ENCODE measurements around the gene NHEJ1. TPM values are rescaled to one million over a fixed set of nuclear protein-coding genes. Genes with fewer than 3 reads are reported as not detected.

The NHEJ1 gene
- total RNA-seq, 1 experiment from 2014 or later = 20.9 TPM

GRCh38 chr2:219186754-219187456, 26.3 kb upstream of the NHEJ1 start:
- Histone ChIP-seq H3K36me3 (peaks cover 19% of the 10 kb centered on the region), H3K9me3 (no peaks in the 10 kb centered on the region), H3K4me3 (no peak overlapping the region), H3K27me3 (no peaks in the 10 kb centered on the region)
- DNase-seq = no peak

GRCh38 chr2:219184121-219184520, 23.5 kb upstream of the NHEJ1 start:
- Histone ChIP-seq H3K9me3 (no peaks in the 10 kb centered on the region), H3K4me3 (no peak overlapping the region), H3K36me3 (peaks cover 41% of the 10 kb centered on the region), H3K27me3 (no peaks in the 10 kb centered on the region)
- DNase-seq = no peak

- H3K36me3 ChIP-seq = peaks cover 45% of the 10 kb centered on the region
- H3K27me3 ChIP-seq = no peaks in the 10 kb centered on the region
- H3K4me3 ChIP-seq = no peak overlapping the region
- no peaks in the 10 kb centered on the region for H3K9me3 ChIP-seq
- no peak for DNase-seq
These were observed 22.6 kb upstream of the NHEJ1 start for GRCh38 chr2:219183151-219183772.

GRCh38 chr2:219182331-219183150, 21.9 kb upstream of the NHEJ1 start:
- Histone ChIP-seq H3K9me3 (no peaks in the 10 kb centered on the region), H3K4me3 (no peak overlapping the region), H3K27me3 (no peaks in the 10 kb centered on the region), H3K36me3 (peaks cover 45% of the 10 kb centered on the region)
- no peak for DNase-seq

GRCh38 chr2:219181531-219181930, 20.9 kb upstream of the NHEJ1 start:
- H3K9me3 ChIP-seq = no peaks in the 10 kb centered on the region
- no peaks in the 10 kb centered on the region for H3K27me3 ChIP-seq
- H3K4me3 ChIP-seq = no peak overlapping the region
- H3K36me3 ChIP-seq = peaks cover 45% of the 10 kb centered on the region
- DNase-seq = no peak

GRCh38 chr2:219180961-219181360, 20.3 kb upstream of the NHEJ1 start:
- Histone ChIP-seq H3K27me3 (no peaks in the 10 kb centered on the region), H3K4me3 (no peak overlapping the region), H3K36me3 (peaks cover 45% of the 10 kb centered on the region), H3K9me3 (no peaks in the 10 kb centered on the region)
- no peak for DNase-seq

GRCh38 chr2:219179601-219180465, 19.2 kb upstream of the NHEJ1 start:
- DNase-seq = no peak
- peaks cover 48% of the 10 kb centered on the region for H3K36me3 ChIP-seq
- H3K9me3 ChIP-seq = no peaks in the 10 kb centered on the region
- H3K27me3 ChIP-seq = no peaks in the 10 kb centered on the region
- no peak overlapping the region; the same call in 1 of the 2 replicates for H3K4me3 ChIP-seq

- peak; percentile 41 for DNase-seq
- Histone ChIP-seq H3K36me3 (peaks cover 56% of the 10 kb centered on the region), H3K9me3 (no peaks in the 10 kb centered on the region), H3K4me3 (peak overlapping the region; percentile 98), H3K27me3 (no peaks in the 10 kb centered on the region)
These were observed 18.0 kb upstream of the NHEJ1 start for GRCh38 chr2:219178377-219179175.

GRCh38 chr2:219177552-219178376, 17.1 kb upstream of the NHEJ1 start, which contains the start of gene RETREG2:
TSS of gene RETREG2 (plus strand) at chr2:219178275. CDS start at chr2:219178353, 78 bp downstream.
- Histone ChIP-seq H3K36me3 (peaks cover 55% of the 10 kb centered on the region), H3K9me3 (no peaks in the 10 kb centered on the region), H3K27me3 (no peaks in the 10 kb centered on the region), H3K4me3 (peak within 1 kb of the TSS; percentile 98)
- peak; percentile 87 for DNase-seq

GRCh38 chr2:219176818-219177551, 16.4 kb upstream of the NHEJ1 start, which contains the start of gene CNPPD1:
TSS of gene CNPPD1 (minus strand) at chr2:219176925. CDS start at chr2:219176828, 97 bp downstream.
- H3K36me3 ChIP-seq = peaks cover 49% of the 10 kb centered on the region
- H3K4me3 ChIP-seq = peak within 1 kb of the TSS; percentile 98
- peak; percentile 89 for DNase-seq
- no peaks in the 10 kb centered on the region for H3K27me3 ChIP-seq
- H3K9me3 ChIP-seq = no peaks in the 10 kb centered on the region

GRCh38 chr2:219175928-219176817, 15.6 kb upstream of the NHEJ1 start:
- peaks cover 42% of the 10 kb centered on the region for H3K36me3 ChIP-seq
- peak; percentile 49 for DNase-seq
- no peaks in the 10 kb centered on the region for H3K27me3 ChIP-seq
- no peaks in the 10 kb centered on the region for H3K9me3 ChIP-seq
- H3K4me3 ChIP-seq = peak overlapping the region; percentile 98

- Histone ChIP-seq H3K36me3 (peaks cover 40% of the 10 kb centered on the region), H3K4me3 (peak overlapping the region; percentile 98), H3K27me3 (no peaks in the 10 kb centered on the region), H3K9me3 (no peaks in the 10 kb centered on the region)
- DNase-seq = no peak
These were observed 14.9 kb upstream of the NHEJ1 start for GRCh38 chr2:219175486-219175885.

- no peak for DNase-seq
- no peak overlapping the region for H3K4me3 ChIP-seq
- H3K9me3 ChIP-seq = no peaks in the 10 kb centered on the region
- H3K36me3 ChIP-seq = peaks cover 33% of the 10 kb centered on the region
- no peaks in the 10 kb centered on the region for H3K27me3 ChIP-seq
These were observed 14.2 kb upstream of the NHEJ1 start for GRCh38 chr2:219174801-219175200.
